Esophagus squamous epithelium (tissue), 5 donors: ENCODE data around the gene SOX18. TPM values are rescaled to one million over a fixed set of nuclear protein-coding genes. Genes with fewer than 3 reads are reported as not detected.

Experiments
- DNase-seq: peaks from one replicate; lab custom pipeline; 2025; lab: John Stamatoyannopoulos, UW
- H3K27ac ChIP-seq, 4 donors: fragments of 200-600 bp; sonication (generic); one replicate each; pipeline ENCODE4 v1.5.1; 2016 to 2019; ENCODE audit warnings: mild to moderate bottlenecking in 1 of 4
- H3K27me3 ChIP-seq, 4 donors: fragments of 200-600 bp; sonication (generic); 1 replicate in 3 of 4; 2 replicates in 1 of 4; pipeline versions ENCODE4 v1.5.1 to v1.6.0; 2017 to 2021; ENCODE audit warnings: antibody characterized with exemption in 1 of 4
- H3K36me3 ChIP-seq, 3 donors: fragments of 200-600 bp; sonication (generic); one replicate each; pipeline ENCODE4 v1.5.1; 2016 to 2019
- H3K4me1 ChIP-seq, 3 donors: fragments of 200-600 bp; sonication (generic); one replicate each; pipeline ENCODE4 v1.5.1; 2017 to 2019
- H3K4me3 ChIP-seq, 4 donors: fragments of 200-600 bp; sonication (generic); 1 replicate in 3 of 4; 2 replicates in 1 of 4; pipeline ENCODE4 v1.5.1; 2016 to 2019; ENCODE audit warnings: mild to moderate bottlenecking in 2 of 4, moderate library complexity in 1 of 4
- H3K9me3 ChIP-seq, 3 donors: fragments of 200-600 bp; sonication (generic); one replicate each; pipeline ENCODE4 v1.5.1; 2016 to 2019
- CTCF ChIP-seq, 6 experiments: fragments of 450-650 bp in 4 of 6; fragments of 200-600 bp in 2 of 6; sonication (generic) in 2 of 6; IDR thresholded peaks; one replicate each; pipeline ENCODE4 v1.5.1; 2016 to 2019; ENCODE audit warnings: antibody characterized with exemption in 6 of 6, mild to moderate bottlenecking in 4 of 6, moderate library complexity in 4 of 6
- POLR2A ChIP-seq, 4 donors: fragments of 450-650 bp; IDR thresholded peaks; one replicate each; pipeline ENCODE4 v1.6.1; 2017; ENCODE audit warnings: antibody characterized with exemption in 4 of 4, mild to moderate bottlenecking in 4 of 4, moderate library complexity in 3 of 4
- WGBS, 2 donors: methylation state at CpG; one replicate each; pipeline ENCODE4 v1.1.5; 2018; 5-methylcytosine and 5-hydroxymethylcytosine counted together
- intact Hi-C: fragments of 100-400 bp; cut with DNase I; formaldehyde crosslinking; loops from one replicate; pipeline ENCODE4 v1.15.0; 2022
- small RNA-seq, 4 donors: library from RNA; depleted of rRNA; stranded (forward); fragments of <200 nt; gene quantifications; one replicate each; pipeline ENCODE3, GENCODE V24; 2016
- total RNA-seq, 4 donors: library from RNA; depleted of rRNA; stranded (reverse); fragments of >200 nt; gene quantifications; one replicate each; pipeline ENCODE4 v1.1.0, GENCODE V29; 2016
- donor health status: DM: yes; HTN: yes; CAD: no.

SOX18 gene
- total RNA-seq, 4 donors from 2014 or later: 1.3 to 4.5 (median 3.9) TPM

DNA sequence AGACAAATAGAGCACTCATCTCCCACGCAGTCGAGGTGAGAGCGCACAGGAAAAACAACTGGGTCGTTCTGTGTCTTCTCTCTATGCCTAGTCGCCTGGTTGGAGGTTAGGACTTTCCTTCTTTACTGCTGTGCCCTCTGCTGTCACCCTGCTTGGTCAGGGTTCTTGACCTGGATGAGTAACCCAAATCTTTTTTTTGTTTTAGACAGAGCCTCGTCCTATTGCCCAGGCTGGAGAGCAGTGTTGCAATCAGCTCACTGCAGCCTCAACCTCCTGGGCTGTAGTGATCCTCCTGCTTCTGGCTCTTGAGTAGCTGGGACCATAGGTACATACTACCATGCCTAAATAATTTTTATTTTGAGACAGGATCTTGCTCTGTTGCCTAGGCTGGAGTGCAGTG is 44.0 kb downstream of the SOX18 start:
- no peak for DNase-seq
- Histone ChIP-seq H3K27me3 (no peaks in the 10 kb centered on the region), H3K4me1 (peaks cover 22 to 57% (median 26%) of the 10 kb centered on the region in 3 donors), H3K27ac (no peak overlapping the region), H3K36me3 (peaks cover 13 to 95% (median 19%) of the 10 kb centered on the region in 3 donors), H3K9me3 (no peaks in the 10 kb centered on the region), H3K4me3 (no peak overlapping the region)
- no peak for TF ChIP-seq CTCF (IDR thresholded peaks at IDR 0.05)
- no peak for TF ChIP-seq POLR2A (IDR thresholded peaks at IDR 0.05)
- 73 to 81% methylated on average over 6 of the region's 6 CpGs for WGBS, 2 donors
- intact Hi-C loops: no loop called here

- no peak for DNase-seq
- TF ChIP-seq CTCF (IDR thresholded peaks at IDR 0.05): no peak
- TF ChIP-seq POLR2A (IDR thresholded peaks at IDR 0.05): no peak
- Histone ChIP-seq H3K27ac (peak overlapping the region; percentile 36 to 79 (median 62)), H3K27me3 (no peaks in the 10 kb centered on the region), H3K9me3 (no peaks in the 10 kb centered on the region), H3K4me1 (peaks cover 22 to 57% (median 26%) of the 10 kb centered on the region in 3 donors), H3K4me3 (peak overlapping the region in 1 of 4 donors; percentile 5), H3K36me3 (peaks cover 10 to 95% (median 22%) of the 10 kb centered on the region in 3 donors)
- WGBS, 2 donors: 13 to 21% methylated on average over 3 to 5 of the region's 7 CpGs
- intact Hi-C loops: no loop called here
Measured at GRCh38 chr20:64003960-64004725, 45.3 kb downstream of the SOX18 start.

GRCh38 chr20:64001607-64002011 is 47.8 kb downstream of the SOX18 start:
- TF ChIP-seq CTCF (IDR thresholded peaks at IDR 0.05): no peak
- no peak for TF ChIP-seq POLR2A (IDR thresholded peaks at IDR 0.05)
- WGBS, 2 donors: 51 to 80% methylated on average over 7 to 11 of the region's 11 CpGs
- intact Hi-C loops: no loop called here
- peaks cover 19 to 39% (median 26%) of the 10 kb centered on the region in 3 donors for H3K4me1 ChIP-seq
- H3K9me3 ChIP-seq: no peaks in the 10 kb centered on the region
- H3K36me3 ChIP-seq: peaks cover 10 to 99% (median 46%) of the 10 kb centered on the region in 3 donors
- H3K4me3 ChIP-seq: no peak overlapping the region
- no peak for DNase-seq
- no peak overlapping the region for H3K27ac ChIP-seq
- H3K27me3 ChIP-seq: no peaks in the 10 kb centered on the region

- TF ChIP-seq POLR2A (IDR thresholded peaks at IDR 0.05) (no peak), CTCF (IDR thresholded peaks at IDR 0.05) (no peak)
- Histone ChIP-seq H3K36me3 (peaks cover 15 to 99% (median 53%) of the 10 kb centered on the region in 3 donors), H3K4me1 (peaks cover 19 to 32% (median 25%) of the 10 kb centered on the region in 3 donors), H3K4me3 (no peak overlapping the region), H3K27ac (no peak overlapping the region), H3K9me3 (no peaks in the 10 kb centered on the region), H3K27me3 (no peaks in the 10 kb centered on the region)
- no peak for DNase-seq
- WGBS, 2 donors: 93 to 97% methylated on average over 6 of the region's 12 CpGs
- intact Hi-C loops: no loop called here
Measured at GRCh38 chr20:64000906-64001305, 48.5 kb downstream of the SOX18 start.

Small RNAs within 50 kb of the gene (small RNA-seq; reads per million reads assigned to genes)
- gene AL355803.1 (0 reads per million in 4 donors), gene MIR6813 (0 reads per million in 4 donors)

Other genes starting within 250 kb of the SOX18 start
- 1 to 10 TPM in 3 of 4 donors, under 1 TPM in 1; 0.79 to 4.2 (median 2.0) TPM for gene ZBTB46, start 218.4 kb downstream of the SOX18 start, total RNA-seq
- gene ABHD16B, start 188.1 kb downstream of the SOX18 start, total RNA-seq: not detected
- gene TPD52L2, start 184.4 kb downstream of the SOX18 start, total RNA-seq: 100 to 1,000 TPM in 3 of 4 donors, 10 to 100 TPM in 1; 97.1 to 124 (median 116) TPM
- 10 to 100 TPM; 58.7 to 89.5 (median 75.4) TPM for gene DNAJC5, start 154.5 kb downstream of the SOX18 start, total RNA-seq
- gene UCKL1, start 93.2 kb downstream of the SOX18 start, total RNA-seq: 10 to 100 TPM; 23.1 to 38.0 (median 25.6) TPM
- gene ZNF512B, start 79.7 kb downstream of the SOX18 start, total RNA-seq: 10 to 100 TPM; 10.7 to 17.6 (median 14.2) TPM
- gene SAMD10, start 70.0 kb downstream of the SOX18 start, total RNA-seq: 10 to 100 TPM in 1 of 4 donors, 1 to 10 TPM in 3; 5.1 to 15.9 (median 6.8) TPM
- 10 to 100 TPM; 34.1 to 57.4 (median 45.8) TPM for gene PRPF6, start 68.5 kb downstream of the SOX18 start, total RNA-seq
- under 1 TPM in 3 of 4 donors, not detected in 1; 0.26 to 0.57 (median 0.57) TPM for gene C20orf204, start 13.5 kb downstream of the SOX18 start, total RNA-seq
- 10 to 100 TPM in 2 of 4 donors, 1 to 10 TPM in 2; 1.8 to 25.2 (median 8.9) TPM for gene TCEA2, start 13.6 kb upstream of the SOX18 start, total RNA-seq
- 10 to 100 TPM in 3 of 4 donors, 1 to 10 TPM in 1; 7.4 to 14.4 (median 11.0) TPM for gene RGS19, start 29.9 kb upstream of the SOX18 start, total RNA-seq
- gene OPRL1, start 30.4 kb upstream of the SOX18 start, total RNA-seq: under 1 TPM in 3 of 4 donors, not detected in 1; 0.34 to 0.91 (median 0.76) TPM
- not detected for gene LKAAEAR1, start 34.8 kb upstream of the SOX18 start, total RNA-seq
- not detected for gene NPBWR2, start 57.9 kb upstream of the SOX18 start, total RNA-seq
- not detected for gene MYT1, start 114.8 kb upstream of the SOX18 start, total RNA-seq
- gene PCMTD2, start 206.1 kb upstream of the SOX18 start, total RNA-seq: 10 to 100 TPM; 34.5 to 58.9 (median 47.8) TPM